Measurements from ENCODE around the gene ACTRT2. TPM values are rescaled to one million over a fixed set of nuclear protein-coding genes. Genes with fewer than 3 reads are reported as not detected.

The ACTRT2 gene
- total and polyA plus RNA-seq, 2 donors (not counting 3 experiments of a cell fraction or from before 2014, with no cell fraction given) = not detected

DNA sequence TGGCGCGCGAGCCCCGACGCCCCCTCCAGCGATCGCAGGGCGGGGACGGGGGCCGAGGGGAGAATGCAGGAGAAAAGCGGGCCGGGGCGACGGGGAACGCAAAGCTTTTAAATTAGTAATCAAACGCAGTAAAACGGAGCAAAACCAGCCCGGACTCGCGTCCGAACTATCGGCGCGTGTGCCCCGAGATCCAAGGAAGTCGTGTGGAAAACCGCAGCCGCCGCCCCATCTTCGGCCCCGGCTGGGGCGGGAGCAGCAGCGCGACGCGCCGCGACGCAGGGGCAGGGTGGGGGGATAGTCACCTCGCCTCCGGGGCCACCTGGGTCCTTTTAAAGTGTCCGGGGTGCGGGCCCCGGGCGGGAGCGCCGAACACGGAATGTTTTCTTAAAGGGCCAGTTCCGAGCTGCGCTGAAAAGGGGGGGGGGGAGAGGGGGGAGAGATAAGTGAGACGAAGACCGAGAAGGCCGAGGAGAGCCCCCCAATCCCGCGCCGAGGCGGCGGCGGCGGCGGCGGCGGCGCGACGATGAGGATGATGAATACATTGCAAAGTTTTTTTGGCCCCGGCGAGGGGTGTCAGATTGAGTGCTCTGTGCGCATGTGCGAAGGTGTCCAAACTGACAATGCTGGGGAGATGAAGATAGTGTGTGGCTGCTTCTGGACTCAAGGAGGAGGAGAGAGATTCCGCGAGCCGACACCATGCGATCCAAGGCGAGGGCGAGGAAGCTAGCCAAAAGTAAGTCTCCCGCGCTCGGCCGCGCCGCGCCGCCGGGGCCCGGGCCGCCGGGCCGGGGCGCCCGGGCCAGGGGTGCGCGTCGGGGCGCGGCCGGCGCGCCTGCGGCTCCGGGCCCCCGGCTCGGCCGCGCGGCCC is 47.5 kb downstream of the ACTRT2 start, which contains the start of gene PRDM16:
Gene PRDM16, plus strand, starts transcription at position 640 of the 868 bp plus-strand sequence. Its CDS starts 57 bp downstream, at position 697.
- dilution Hi-C loops (cut with MboI; ENCODE audit: extremely low pct_ligation_motif_present, low sequenced_read_pairs) = no loop called here
- Histone ChIP-seq H3K4me2 (ENCODE audit: insufficient read depth, low read length) (peak within 1 kb of the TSS; percentile 70), H2AFZ (ENCODE audit: low read depth, low read length) (no peak within 1 kb of the TSS), H3K4me1 (ENCODE audit: control insufficient read depth, extremely low read depth, insufficient read depth, low read length) (no peaks in the 10 kb centered on the region), H3K36me3 (ENCODE audit: control insufficient read depth in 2 of 2, extremely low read depth in 1 of 2, insufficient read depth in 2 of 2, low read length in 2 of 2) (no peaks in the 10 kb centered on the region), H3K79me2 (ENCODE audit: control insufficient read depth, insufficient read depth, low read length) (no peaks in the 10 kb centered on the region), H3K27ac (ENCODE audit: insufficient read depth, low read depth, low read length) (no peak within 1 kb of the TSS), H3K9me1 (replicated peaks; ENCODE audit: control insufficient read depth, extremely low read depth, insufficient read depth, low read length) (no peaks in the 10 kb centered on the region), H3K9me3 (replicated peaks; ENCODE audit: control insufficient read depth, insufficient read depth, low read length) (no peaks in the 10 kb centered on the region), H3K4me3 (replicated peaks in 1 of 3; ENCODE audit: insufficient read depth in 1 of 3, low read depth in 1 of 3, low read length in 3 of 3) (peak within 1 kb of the TSS; percentile 38 to 54 (median 41)), H4K20me1 (replicated peaks; ENCODE audit: control insufficient read depth, extremely low read depth, insufficient read depth, low read length) (no peaks in the 10 kb centered on the region), H3K9ac (replicated peaks; ENCODE audit: extremely low read depth, insufficient read depth, low read length) (no peak within 1 kb of the TSS), H3K27me3 (ENCODE audit: control insufficient read depth in 2 of 2, insufficient read depth in 2 of 2, low read length in 2 of 2) (peaks cover 61 to 80% of the 10 kb centered on the region in 2 experiments)
- intact Hi-C loops (cut with micrococcal nuclease) = loop anchor here (5.0 to 10.0 kb wide), 2 partner anchors 246 to 656 kb away; partner anchors contain the start of gene PEX10
- ChIA-PET POLR2A (no interaction called here), CTCF (no interaction called here)
- no peak for DNase-seq (ENCODE audit: low read depth, low spot score)
- BruUV-seq (replicated peaks) = no TSS peak
- FAIRE-seq = no peak
- no peak for TF ChIP-seq GATA2 (IDR thresholded peaks at IDR 0.05; ENCODE audit: insufficient read depth, insufficient read length, low read depth, low read length)
- TF ChIP-seq EZH2 (IDR thresholded peaks at IDR 0.05; ENCODE audit: borderline replicate concordance, low read depth, low read length, severe bottlenecking) = peak; percentile 90

DNA sequence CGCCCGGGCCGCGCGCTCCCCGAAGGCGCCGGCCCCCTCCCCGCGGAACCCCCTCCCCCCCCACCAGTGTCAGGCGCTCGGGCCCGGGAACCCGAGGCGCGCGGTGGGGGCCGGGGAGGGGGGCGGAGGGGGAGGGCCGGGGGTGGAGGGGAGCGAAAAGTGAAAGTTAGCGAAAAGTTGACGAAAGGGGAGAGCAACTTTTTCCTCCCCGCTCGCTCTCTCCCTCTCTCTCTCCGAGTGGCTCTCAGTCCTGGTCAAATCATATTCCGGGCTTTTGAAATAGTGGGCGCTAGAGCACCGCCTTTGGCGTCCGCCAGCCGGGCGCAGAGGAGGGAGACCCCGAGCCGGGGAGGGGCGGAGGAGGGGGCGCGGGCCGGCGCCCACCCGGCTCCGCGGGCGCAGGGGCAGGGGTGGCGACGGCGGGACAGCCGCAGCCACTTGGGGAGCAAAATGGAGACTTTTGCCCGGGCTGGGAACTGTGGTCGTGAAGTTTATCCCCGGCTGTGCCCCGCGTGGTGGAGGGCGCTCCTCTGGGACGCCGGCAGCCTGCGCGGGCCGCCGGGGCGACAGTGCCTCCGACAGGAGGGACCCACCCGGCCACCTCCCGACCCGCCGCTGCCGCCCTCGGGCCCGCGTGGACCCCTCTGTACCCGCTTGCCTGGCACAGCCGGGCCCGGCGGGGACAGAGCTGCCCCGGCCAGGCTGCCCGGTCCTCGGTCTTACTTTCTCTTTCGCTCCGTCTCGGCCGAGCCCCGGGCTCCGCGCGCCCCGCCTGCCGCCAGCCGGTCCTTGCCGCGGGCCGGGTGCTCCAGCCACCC is 48.4 kb downstream of the ACTRT2 start:
- H3K27ac ChIP-seq (ENCODE audit: insufficient read depth, low read depth, low read length) = no peak overlapping the region
- DNase-seq (ENCODE audit: low read depth, low spot score) (peak; percentile 17), FAIRE-seq (peak; percentile 18)
- H4K20me1 ChIP-seq (replicated peaks; ENCODE audit: control insufficient read depth, extremely low read depth, insufficient read depth, low read length) = no peaks in the 10 kb centered on the region
- no peaks in the 10 kb centered on the region for H3K79me2 ChIP-seq (ENCODE audit: control insufficient read depth, insufficient read depth, low read length)
- no peak overlapping the region for H2AFZ ChIP-seq (ENCODE audit: low read depth, low read length)
- peak overlapping the region; percentile 38 to 54 (median 41) for H3K4me3 ChIP-seq (replicated peaks in 1 of 3; ENCODE audit: insufficient read depth in 1 of 3, low read depth in 1 of 3, low read length in 3 of 3)
- no peak for TF ChIP-seq GATA2 (IDR thresholded peaks at IDR 0.05; ENCODE audit: insufficient read depth, insufficient read length, low read depth, low read length)
- TF ChIP-seq, protein P1, sequence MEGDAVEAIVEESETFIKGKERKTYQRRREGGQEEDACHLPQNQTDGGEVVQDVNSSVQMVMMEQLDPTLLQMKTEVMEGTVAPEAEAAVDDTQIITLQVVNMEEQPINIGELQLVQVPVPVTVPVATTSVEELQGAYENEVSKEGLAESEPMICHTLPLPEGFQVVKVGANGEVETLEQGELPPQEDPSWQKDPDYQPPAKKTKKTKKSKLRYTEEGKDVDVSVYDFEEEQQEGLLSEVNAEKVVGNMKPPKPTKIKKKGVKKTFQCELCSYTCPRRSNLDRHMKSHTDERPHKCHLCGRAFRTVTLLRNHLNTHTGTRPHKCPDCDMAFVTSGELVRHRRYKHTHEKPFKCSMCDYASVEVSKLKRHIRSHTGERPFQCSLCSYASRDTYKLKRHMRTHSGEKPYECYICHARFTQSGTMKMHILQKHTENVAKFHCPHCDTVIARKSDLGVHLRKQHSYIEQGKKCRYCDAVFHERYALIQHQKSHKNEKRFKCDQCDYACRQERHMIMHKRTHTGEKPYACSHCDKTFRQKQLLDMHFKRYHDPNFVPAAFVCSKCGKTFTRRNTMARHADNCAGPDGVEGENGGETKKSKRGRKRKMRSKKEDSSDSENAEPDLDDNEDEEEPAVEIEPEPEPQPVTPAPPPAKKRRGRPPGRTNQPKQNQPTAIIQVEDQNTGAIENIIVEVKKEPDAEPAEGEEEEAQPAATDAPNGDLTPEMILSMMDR (IDR thresholded peaks at IDR 0.05; ENCODE audit: extremely low read depth in 1 of 2, insufficient read depth in 1 of 2, low read depth in 1 of 2, low read length in 2 of 2) = peak in 1 of 2 donors; percentile 5
- TF ChIP-seq FOS (IDR thresholded peaks at IDR 0.05; ENCODE audit: borderline replicate concordance, insufficient read depth, low read length) = no peak
- TF ChIP-seq, protein P2, sequence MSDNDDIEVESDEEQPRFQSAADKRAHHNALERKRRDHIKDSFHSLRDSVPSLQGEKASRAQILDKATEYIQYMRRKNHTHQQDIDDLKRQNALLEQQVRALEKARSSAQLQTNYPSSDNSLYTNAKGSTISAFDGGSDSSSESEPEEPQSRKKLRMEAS (IDR thresholded peaks at IDR 0.05; ENCODE audit: insufficient read depth, insufficient read length) = no peak
- ChIA-PET POLR2A (no interaction called here), CTCF (interaction anchor here (0.7 to 1.7 kb wide), 2 partner anchors 340 to 355 kb away, joined by 3 to 4 read pairs; no protein-coding TSS in a partner anchor)
- no peaks in the 10 kb centered on the region for H3K4me1 ChIP-seq (ENCODE audit: control insufficient read depth, extremely low read depth, insufficient read depth, low read length)
- dilution Hi-C loops (cut with MboI; ENCODE audit: extremely low pct_ligation_motif_present, low sequenced_read_pairs) (no loop called here), intact Hi-C loops (cut with micrococcal nuclease) (loop anchor here (5.0 to 10.0 kb wide), 2 partner anchors 245 to 657 kb away; partner anchors contain the start of gene PEX10)
- no peaks in the 10 kb centered on the region for H3K9me3 ChIP-seq (replicated peaks; ENCODE audit: control insufficient read depth, insufficient read depth, low read length)
- H3K4me2 ChIP-seq (ENCODE audit: insufficient read depth, low read length) = peak overlapping the region; percentile 70
- no peak overlapping the region for H3K9ac ChIP-seq (replicated peaks; ENCODE audit: extremely low read depth, insufficient read depth, low read length)
- peaks cover 60 to 77% of the 10 kb centered on the region in 2 experiments for H3K27me3 ChIP-seq (ENCODE audit: control insufficient read depth in 2 of 2, insufficient read depth in 2 of 2, low read length in 2 of 2)
- no peaks in the 10 kb centered on the region for H3K9me1 ChIP-seq (replicated peaks; ENCODE audit: control insufficient read depth, extremely low read depth, insufficient read depth, low read length)
- BruUV-seq (replicated peaks) = no TSS peak
- no peaks in the 10 kb centered on the region for H3K36me3 ChIP-seq (ENCODE audit: control insufficient read depth in 2 of 2, extremely low read depth in 1 of 2, insufficient read depth in 2 of 2, low read length in 2 of 2)

Data from endothelial cell of umbilical vein (primary cell).